Measurements from ENCODE around the gene NMUR2. TPM values are rescaled to one million over a fixed set of nuclear protein-coding genes. Genes with fewer than 3 reads are reported as not detected.

The NMUR2 gene, protein sequence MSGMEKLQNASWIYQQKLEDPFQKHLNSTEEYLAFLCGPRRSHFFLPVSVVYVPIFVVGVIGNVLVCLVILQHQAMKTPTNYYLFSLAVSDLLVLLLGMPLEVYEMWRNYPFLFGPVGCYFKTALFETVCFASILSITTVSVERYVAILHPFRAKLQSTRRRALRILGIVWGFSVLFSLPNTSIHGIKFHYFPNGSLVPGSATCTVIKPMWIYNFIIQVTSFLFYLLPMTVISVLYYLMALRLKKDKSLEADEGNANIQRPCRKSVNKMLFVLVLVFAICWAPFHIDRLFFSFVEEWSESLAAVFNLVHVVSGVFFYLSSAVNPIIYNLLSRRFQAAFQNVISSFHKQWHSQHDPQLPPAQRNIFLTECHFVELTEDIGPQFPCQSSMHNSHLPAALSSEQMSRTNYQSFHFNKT
- polyA plus RNA-seq = not detected

DNA sequence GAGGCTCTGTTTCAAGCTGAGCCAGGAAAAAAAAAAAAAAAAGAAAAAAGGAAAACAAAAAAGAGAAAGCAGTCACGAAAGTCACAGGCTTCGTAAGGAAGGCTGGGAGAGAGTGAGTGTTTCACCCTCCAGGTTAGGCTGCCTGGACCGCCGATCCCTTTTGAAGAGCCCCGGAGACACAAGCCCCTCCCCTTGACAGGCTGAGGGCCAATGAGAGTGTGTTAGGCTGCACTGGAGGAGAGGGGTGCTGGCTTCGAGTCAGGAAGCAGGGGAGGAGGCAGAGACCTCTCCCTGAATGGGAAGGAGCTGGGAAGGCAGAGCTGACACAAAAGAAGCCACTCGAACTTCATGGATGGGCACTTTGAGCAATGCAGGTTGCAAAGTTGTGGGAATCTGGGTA is at the start of gene NMUR2:
NMUR2 (minus strand) TSS at position 135 of the 400 bp plus-strand sequence. CDS start 166 bp downstream, outside the sequence.
- Mint-ChIP-seq H3K36me3 (no peaks in the 10 kb centered on the region), H3K4me1 (no peaks in the 10 kb centered on the region), H3K4me3 (no peak within 1 kb of the TSS), H3K9me3 (peaks cover 0 to 4% (median 0%) of the 10 kb centered on the region in 3 donors), H3K27ac (no peak within 1 kb of the TSS), H3K27me3 (peaks cover 2% of the 10 kb centered on the region)

DNA sequence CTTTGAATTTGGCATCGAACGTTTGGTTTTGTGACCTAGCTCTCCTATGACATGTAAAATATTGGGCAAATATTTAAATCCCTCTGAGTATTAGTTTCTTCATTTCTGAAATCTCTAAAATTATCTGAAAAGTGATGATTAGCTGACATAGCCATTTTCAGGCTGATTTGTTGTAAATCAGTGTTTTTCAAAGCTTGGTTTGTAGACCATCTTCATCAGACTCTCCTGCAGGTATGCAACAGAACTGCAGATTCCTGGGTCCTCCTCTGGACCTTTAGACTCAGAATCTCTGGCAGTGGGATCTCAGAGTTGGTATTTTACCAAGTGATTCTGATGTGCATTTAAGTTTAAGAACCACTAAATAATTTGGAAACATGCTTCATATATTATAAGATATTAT is 38.9 kb upstream of the NMUR2 start:
- Mint-ChIP-seq H3K27me3 (peaks cover 3% of the 10 kb centered on the region), H3K9me3 (no peaks in the 10 kb centered on the region), H3K4me1 (no peaks in the 10 kb centered on the region), H3K36me3 (no peaks in the 10 kb centered on the region), H3K27ac (no peak overlapping the region), H3K4me3 (no peak overlapping the region)

DNA sequence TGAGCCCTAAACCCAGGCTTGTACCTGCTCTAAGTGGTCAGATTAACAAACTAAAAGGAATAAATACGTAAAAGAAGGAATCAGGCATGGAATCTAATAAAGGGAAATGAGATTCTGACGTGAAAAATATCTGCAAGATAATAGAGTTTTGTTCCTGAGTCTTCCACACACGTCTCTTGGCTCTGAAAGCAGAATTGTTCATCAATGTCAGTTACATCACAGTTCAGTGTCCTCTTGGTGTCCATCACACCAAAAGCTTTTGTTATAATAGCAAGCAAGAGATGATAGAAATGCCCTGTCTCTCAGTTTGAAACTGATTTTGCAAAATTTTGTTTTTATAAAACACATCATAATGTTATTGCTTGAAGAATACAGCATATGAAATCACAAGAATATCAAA is 34.7 kb upstream of the NMUR2 start:
- Mint-ChIP-seq H3K9me3 (peaks cover 0 to 2% (median 0%) of the 10 kb centered on the region in 3 donors), H3K36me3 (no peaks in the 10 kb centered on the region), H3K27ac (no peak overlapping the region), H3K4me3 (no peak overlapping the region), H3K4me1 (no peaks in the 10 kb centered on the region), H3K27me3 (peaks cover 3% of the 10 kb centered on the region)

DNA sequence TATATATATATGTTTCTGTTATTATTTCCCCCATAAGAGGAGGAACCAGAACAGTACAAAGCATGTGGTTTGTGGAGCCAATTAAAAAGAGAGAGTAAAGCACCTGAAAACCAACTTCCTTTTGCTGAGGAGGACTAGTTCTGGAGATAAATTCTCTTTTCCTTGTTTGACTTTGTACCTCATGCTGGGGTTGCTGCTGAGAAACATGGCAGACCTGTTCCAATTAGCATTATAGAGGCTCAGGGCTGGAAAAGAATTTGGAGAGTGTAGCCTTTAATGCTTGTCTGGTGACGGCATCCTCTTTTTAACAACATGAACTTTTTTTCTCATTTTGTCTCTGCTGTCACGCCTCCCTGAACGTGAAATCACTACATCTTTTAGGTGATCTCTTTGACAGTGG is 32.8 kb upstream of the NMUR2 start:
- peaks cover 1% of the 10 kb centered on the region for H3K27me3 Mint-ChIP-seq
- no peak overlapping the region for H3K4me3 Mint-ChIP-seq
- no peaks in the 10 kb centered on the region for H3K36me3 Mint-ChIP-seq
- H3K4me1 Mint-ChIP-seq = no peaks in the 10 kb centered on the region
- peaks cover 0 to 2% (median 0%) of the 10 kb centered on the region in 3 donors for H3K9me3 Mint-ChIP-seq
- no peak overlapping the region for H3K27ac Mint-ChIP-seq

DNA sequence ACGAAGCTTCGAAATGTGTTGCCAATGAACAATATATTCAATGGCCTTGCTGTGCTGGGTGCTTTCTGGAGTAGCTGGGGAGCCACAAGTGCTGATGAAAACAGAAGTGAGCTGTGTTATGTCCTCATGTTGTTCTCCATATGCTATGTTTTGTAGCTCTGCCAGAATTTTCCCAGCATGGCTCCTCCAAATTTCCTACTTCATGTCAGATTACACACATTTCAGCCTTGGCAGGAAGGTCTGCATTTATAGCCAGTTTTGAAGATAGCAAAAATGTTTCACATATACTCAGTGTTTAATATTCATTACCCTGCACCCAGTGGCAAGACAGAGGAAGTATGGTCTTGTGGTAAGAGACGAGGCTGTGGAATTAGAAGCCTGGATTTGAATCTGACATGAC is 22.6 kb upstream of the NMUR2 start:
- H3K9me3 Mint-ChIP-seq = no peaks in the 10 kb centered on the region

DNA sequence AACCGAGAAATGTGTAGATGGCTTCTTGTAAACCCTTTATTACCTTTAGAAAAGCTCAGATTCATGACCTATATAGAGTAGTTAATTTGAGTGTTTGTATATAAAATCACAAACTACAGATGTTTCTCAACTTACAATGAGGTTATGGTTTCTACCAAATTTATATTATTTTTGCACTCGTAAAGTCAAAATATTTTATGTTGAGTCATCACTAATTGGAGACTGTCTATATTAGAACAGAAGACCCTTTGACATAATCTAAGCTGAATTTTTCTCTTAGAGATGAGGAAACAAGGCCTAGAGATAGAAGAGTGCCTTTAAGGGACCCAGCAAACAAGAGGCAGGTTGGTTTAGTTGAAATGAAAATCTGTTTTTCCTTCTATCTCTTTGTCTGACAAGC is 20.0 kb upstream of the NMUR2 start:
- H3K4me3 Mint-ChIP-seq = no peak overlapping the region
- H3K4me1 Mint-ChIP-seq = no peaks in the 10 kb centered on the region
- no peaks in the 10 kb centered on the region for H3K9me3 Mint-ChIP-seq
- no peak overlapping the region for H3K27ac Mint-ChIP-seq
- H3K36me3 Mint-ChIP-seq = no peaks in the 10 kb centered on the region
- peaks cover 2% of the 10 kb centered on the region for H3K27me3 Mint-ChIP-seq

More for the DNA sequence above, 22.6 kb upstream of the NMUR2 start:
- Mint-ChIP-seq H3K4me1 (no peaks in the 10 kb centered on the region), H3K27me3 (peaks cover 2% of the 10 kb centered on the region), H3K36me3 (no peaks in the 10 kb centered on the region), H3K4me3 (no peak overlapping the region), H3K27ac (no peak overlapping the region)

DNA sequence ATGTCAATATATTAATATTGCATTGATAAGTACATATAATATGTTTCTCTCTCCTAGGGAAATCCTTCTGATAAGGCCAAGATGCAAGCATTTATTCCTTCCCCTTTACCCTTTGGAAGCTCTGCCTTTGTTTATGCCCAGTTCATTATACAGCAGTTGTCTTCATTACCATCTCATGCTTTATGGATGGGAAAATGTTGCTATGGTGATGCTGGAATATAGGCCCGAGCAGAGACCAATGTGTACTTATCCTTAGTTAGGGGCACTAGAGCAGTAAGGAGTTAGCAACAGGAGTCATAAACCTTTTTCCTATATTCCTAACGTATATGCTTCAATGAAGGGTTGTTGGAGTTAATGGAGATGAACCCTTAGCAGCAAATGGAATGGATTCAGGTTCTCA is 19.4 kb upstream of the NMUR2 start:
- Mint-ChIP-seq H3K9me3 (no peaks in the 10 kb centered on the region), H3K36me3 (no peaks in the 10 kb centered on the region), H3K4me1 (no peaks in the 10 kb centered on the region), H3K27ac (no peak overlapping the region), H3K4me3 (no peak overlapping the region), H3K27me3 (peaks cover 2% of the 10 kb centered on the region)

DNA sequence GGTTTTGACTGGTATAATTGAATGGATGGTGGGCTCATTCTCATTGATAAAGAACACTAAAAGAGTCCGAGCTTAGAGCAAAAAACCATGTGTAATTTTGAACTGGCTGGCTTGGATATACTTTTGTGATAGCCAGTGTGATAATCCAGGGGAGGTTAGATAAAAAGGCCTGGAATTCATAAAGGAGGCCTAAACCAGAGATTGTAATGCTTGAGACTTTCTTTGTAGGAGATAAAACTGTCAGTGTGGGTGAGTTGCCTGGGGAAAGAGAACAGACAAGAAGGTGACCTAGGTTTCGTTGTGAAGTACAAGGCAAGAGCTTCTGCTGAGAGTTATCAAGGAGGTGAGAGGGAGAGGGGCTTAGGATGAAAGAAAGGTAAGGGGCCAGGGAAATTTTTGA is 17.0 kb upstream of the NMUR2 start:
- Mint-ChIP-seq H3K4me1 (no peaks in the 10 kb centered on the region), H3K36me3 (no peaks in the 10 kb centered on the region), H3K27ac (no peak overlapping the region), H3K4me3 (no peak overlapping the region), H3K9me3 (no peaks in the 10 kb centered on the region), H3K27me3 (peaks cover 2% of the 10 kb centered on the region)

DNA sequence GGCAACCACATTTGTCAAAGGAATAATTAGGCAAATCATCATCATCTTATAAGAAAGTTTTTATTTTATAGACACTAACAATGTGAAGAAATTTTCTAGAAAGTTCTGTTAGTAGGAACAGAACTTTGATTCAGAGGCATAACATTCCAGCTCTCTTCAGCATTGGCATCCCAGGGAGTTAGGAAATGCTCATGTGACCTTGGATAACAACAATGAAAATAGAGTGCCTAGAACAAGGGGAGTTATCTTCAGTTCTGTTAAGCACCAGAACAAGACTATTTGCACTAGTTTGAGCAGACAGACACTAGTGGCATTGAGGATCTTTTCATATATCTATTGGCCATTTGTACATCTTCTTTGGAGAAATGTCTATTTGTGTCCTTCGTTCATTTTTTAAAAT is 7.0 kb upstream of the NMUR2 start:
- no peak overlapping the region for H3K27ac Mint-ChIP-seq
- peaks cover 8% of the 10 kb centered on the region for H3K27me3 Mint-ChIP-seq
- H3K9me3 Mint-ChIP-seq = peaks cover 0 to 10% (median 4%) of the 10 kb centered on the region in 3 donors
- H3K4me3 Mint-ChIP-seq = no peak overlapping the region
- peaks cover 0 to 1% (median 0%) of the 10 kb centered on the region in 3 donors for H3K4me1 Mint-ChIP-seq
- no peaks in the 10 kb centered on the region for H3K36me3 Mint-ChIP-seq

DNA sequence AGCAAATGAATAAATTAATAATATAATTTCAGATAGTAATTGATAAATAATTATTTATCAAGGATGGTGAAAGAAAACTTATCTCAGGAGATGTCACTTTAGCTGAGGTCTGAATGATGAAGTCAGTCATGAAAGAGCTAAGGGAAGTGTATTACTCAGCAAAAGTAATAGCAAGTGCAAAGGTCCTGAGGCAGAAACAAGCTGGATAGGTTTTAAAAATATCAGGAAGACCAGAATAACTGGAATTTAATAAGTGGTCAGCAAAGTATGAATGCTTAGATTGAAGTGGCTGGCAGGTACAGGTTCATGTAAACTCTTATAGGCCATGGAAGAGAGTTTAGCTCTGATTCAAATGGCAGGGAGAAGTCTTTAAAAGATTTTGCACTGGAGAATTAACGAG is 1.0 kb upstream of the NMUR2 start:
- H3K4me1 Mint-ChIP-seq = no peaks in the 10 kb centered on the region
- no peak overlapping the region for H3K27ac Mint-ChIP-seq
- H3K36me3 Mint-ChIP-seq = no peaks in the 10 kb centered on the region
- no peak overlapping the region for H3K4me3 Mint-ChIP-seq
- peaks cover 5% of the 10 kb centered on the region for H3K27me3 Mint-ChIP-seq
- peaks cover 0 to 4% (median 0%) of the 10 kb centered on the region in 3 donors for H3K9me3 Mint-ChIP-seq

DNA sequence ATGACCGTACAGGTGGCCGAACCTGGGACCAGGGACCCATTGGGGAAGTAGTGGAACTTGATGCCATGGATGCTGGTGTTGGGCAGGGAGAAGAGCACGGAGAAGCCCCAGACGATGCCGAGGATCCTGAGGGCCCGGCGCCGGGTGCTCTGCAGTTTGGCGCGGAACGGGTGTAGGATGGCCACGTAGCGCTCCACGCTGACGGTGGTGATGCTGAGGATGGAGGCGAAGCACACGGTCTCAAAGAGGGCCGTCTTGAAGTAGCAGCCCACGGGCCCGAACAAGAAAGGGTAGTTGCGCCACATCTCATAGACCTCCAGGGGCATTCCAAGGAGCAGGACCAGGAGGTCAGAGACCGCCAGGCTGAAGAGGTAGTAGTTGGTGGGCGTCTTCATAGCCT is 585 bp downstream of the NMUR2 start:
- Mint-ChIP-seq H3K9me3 (peaks cover 0 to 4% (median 0%) of the 10 kb centered on the region in 3 donors), H3K4me3 (no peak overlapping the region), H3K4me1 (no peaks in the 10 kb centered on the region), H3K27ac (no peak overlapping the region), H3K27me3 (peaks cover 2% of the 10 kb centered on the region), H3K36me3 (no peaks in the 10 kb centered on the region)

DNA sequence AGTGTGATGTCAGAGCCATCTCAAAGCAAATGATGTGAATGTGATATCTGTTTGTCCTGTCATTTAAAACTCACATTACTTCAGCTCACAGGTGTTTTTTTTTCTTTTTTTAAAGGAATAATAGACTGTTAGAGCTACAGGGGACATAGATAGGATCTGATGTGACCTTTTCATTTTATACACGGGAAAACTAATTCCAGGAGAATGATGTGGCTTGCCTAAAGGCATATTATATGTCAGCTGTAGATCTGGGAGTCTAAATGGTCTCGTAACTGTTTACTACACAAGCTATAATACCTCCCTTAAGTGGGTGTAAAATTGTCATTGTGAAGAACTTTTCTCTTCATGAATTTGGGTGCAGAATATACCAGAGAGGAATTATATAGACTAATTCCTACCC is 2.0 kb downstream of the NMUR2 start:
- peaks cover 0 to 4% (median 0%) of the 10 kb centered on the region in 3 donors for H3K9me3 Mint-ChIP-seq

DNA sequence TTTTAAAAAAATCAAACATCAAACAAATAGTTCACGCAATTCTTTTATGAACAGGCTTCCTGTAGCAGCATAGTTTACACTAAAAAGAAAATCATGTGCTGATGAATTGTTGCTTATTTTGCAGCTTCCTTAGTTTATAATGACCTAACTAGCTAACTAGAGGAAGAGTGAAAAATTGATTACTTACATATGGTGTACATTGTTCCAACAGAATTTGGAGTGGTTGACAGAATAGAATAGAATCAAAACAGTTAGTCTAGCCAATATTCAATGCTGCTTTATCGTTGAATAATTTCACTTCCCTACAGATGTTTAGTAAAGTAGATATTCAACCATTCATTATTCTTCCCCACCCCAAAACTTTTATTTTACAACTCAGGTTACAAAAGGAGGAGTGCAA is 4.2 kb downstream of the NMUR2 start:
- Mint-ChIP-seq H3K4me3 (no peak overlapping the region), H3K9me3 (peaks cover 0 to 4% (median 0%) of the 10 kb centered on the region in 3 donors), H3K27ac (no peak overlapping the region), H3K27me3 (peaks cover 2% of the 10 kb centered on the region), H3K4me1 (no peaks in the 10 kb centered on the region), H3K36me3 (no peaks in the 10 kb centered on the region)

More for the DNA sequence above, 2.0 kb downstream of the NMUR2 start:
- no peak overlapping the region for H3K27ac Mint-ChIP-seq
- H3K27me3 Mint-ChIP-seq = peaks cover 2% of the 10 kb centered on the region
- H3K36me3 Mint-ChIP-seq = no peaks in the 10 kb centered on the region
- H3K4me3 Mint-ChIP-seq = no peak overlapping the region
- no peaks in the 10 kb centered on the region for H3K4me1 Mint-ChIP-seq

DNA sequence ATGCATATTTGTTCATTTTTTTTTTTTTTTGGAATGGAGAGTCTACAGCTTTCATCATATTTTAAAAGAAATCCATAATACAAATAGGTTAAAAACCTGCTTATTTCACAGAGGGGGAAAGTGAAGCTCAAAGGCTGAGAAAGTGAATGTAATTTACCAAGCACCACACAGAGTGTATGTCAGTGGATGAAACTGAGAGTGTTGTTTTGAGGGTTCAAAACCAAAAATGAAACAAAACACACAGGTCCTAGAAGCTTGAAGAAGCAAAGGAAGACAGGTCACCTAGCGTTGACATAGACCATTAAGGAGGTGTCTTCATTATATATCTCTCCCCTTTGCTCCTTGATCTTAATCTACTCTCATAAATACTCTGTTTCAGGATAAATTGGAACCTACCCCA is 7.5 kb downstream of the NMUR2 start:
- Mint-ChIP-seq H3K9me3 (peaks cover 0 to 2% (median 0%) of the 10 kb centered on the region in 3 donors), H3K4me3 (no peak overlapping the region), H3K36me3 (no peaks in the 10 kb centered on the region), H3K4me1 (no peaks in the 10 kb centered on the region), H3K27me3 (no peaks in the 10 kb centered on the region), H3K27ac (no peak overlapping the region)

DNA sequence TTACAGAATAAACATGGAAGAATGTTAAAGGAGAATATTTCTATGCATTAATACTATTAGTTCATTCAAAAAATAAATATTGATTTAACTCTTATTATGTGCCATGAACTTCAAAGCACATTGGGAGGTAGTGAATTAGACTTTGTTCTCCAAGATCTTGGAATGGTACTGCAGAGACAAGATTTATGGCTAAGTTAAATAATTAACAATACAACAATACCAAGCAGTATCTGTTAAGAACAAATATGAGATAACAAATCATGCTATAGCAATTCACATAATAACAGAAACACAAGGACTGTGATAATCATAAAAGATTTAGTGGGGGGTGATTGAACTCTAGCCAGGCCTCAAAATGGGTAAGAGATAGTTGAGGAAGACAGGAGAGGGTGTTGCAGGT is 11.6 kb downstream of the NMUR2 start:
- Mint-ChIP-seq H3K9me3 (peaks cover 3 to 8% (median 7%) of the 10 kb centered on the region in 3 donors), H3K27ac (no peak overlapping the region), H3K4me1 (no peaks in the 10 kb centered on the region), H3K27me3 (no peaks in the 10 kb centered on the region), H3K4me3 (no peak overlapping the region), H3K36me3 (peaks cover 4% of the 10 kb centered on the region)

DNA sequence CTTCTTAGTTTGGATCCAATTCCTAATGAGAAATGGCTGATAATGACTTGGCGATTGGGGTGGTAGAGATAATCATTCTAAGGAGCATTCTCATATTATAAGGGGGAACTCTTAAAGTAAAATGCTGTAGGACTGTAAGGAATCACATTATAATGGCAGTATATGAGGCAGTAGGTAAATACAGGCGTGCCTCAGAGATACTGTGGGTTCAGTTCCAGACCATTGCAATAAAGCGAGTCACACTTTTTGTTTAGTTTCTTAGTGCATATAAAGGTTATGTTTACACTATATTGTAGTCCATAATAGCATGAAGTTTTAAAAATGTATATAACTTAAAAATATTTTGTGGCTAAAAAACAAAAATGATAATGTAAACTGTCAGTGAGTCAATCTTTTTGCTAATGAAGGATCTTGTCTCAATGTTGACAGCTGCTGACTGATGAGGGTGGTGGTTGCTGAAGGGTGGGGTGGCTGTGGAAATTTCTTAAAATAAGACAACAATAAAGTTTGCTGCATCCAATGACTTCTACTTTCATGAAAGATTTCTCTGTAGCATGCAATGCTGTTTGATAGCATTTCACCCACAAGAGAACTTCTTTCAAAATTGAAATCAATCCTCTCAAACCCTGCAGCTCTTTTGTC is 15.8 kb downstream of the NMUR2 start:
- H3K4me3 Mint-ChIP-seq = no peak overlapping the region
- peaks cover 4% of the 10 kb centered on the region for H3K36me3 Mint-ChIP-seq
- no peak overlapping the region for H3K27ac Mint-ChIP-seq
- no peaks in the 10 kb centered on the region for H3K27me3 Mint-ChIP-seq
- peaks cover 3 to 8% (median 7%) of the 10 kb centered on the region in 3 donors for H3K9me3 Mint-ChIP-seq
- H3K4me1 Mint-ChIP-seq = no peaks in the 10 kb centered on the region
